ENCODE data around the gene KCNJ14.

KCNJ14 gene

DNA sequence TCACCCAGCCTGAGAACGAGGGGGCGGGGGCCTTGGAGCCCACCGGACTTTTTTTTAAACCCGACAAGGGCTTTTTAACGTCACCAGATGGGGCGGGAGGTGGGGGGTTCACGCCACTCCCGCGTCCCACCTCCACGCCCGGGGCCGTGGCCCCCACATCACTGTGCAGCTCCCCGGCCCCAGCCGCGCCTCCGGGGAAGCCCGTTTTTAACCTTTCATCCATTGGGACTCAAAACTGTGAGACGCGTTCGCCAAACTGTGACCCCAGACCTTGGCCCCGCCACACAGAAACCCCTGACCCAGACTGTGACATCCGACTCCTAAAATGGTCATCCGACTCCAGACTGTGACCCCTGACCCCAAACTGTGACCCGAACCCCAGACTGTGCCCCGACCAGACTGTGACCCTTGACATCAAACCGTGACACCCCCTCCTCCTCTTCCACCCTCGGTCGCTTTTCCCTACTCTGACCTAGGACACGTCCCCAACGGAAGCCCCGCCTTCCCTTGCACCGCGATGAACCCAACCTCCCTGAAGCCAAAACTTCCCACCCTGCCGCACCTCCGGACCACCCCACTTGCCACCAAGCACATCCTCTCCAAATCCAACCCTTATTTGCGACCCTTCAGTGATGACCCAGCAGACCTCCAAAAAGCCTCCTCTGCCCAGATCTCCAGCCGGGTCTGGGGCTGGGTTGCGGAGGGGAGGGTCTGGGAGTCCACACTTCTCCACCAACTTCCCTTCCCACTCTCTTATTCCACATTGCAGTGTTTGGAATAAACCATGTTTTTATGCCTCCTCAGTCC lies 11.0 kb upstream of the KCNJ14 start:
- peak overlapping the region; percentile 89 for H3K4me3 ChIP-seq (ENCODE audit: low read depth, low read length)
- DNase-seq (ENCODE audit: low read depth): no peak

- H3K4me3 ChIP-seq (ENCODE audit: low read depth, low read length): peak overlapping the region; percentile 89
- DNase-seq (ENCODE audit: low read depth): no peak
Measured at GRCh38 chr19:48444936-48445200, 10.5 kb upstream of the KCNJ14 start.

DNA sequence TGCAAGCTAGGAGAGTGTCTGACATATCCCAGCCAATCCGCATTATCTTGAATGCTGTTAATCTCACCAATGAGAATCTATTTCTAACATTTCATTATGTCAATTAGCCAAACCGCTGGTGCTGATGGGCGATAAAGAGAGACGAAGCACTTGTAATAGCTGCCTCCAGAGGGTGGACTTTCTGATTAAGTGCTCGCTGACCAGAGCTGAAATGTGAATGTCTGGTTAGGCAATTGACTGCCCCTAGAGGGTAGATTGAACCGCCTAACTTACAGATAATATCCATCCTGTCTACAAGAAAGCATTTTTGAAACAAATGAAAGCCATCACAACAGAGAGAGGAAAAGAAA lies 10.1 kb upstream of the KCNJ14 start:
- DNase-seq (ENCODE audit: low read depth): peak; percentile 85
- H3K4me3 ChIP-seq (ENCODE audit: low read depth, low read length): peak overlapping the region; percentile 89

- peak within 1 kb of the TSS; percentile 89 for H3K4me3 ChIP-seq (ENCODE audit: low read depth, low read length)
- DNase-seq (ENCODE audit: low read depth): peak; percentile 73
Measured at GRCh38 chr19:48445606-48446481, 9.5 kb upstream of the KCNJ14 start, which contains the start of gene GRWD1. GRWD1 (plus strand) TSS chr19:48445983; CDS start chr19:48446006, 23 bp downstream.

- H3K4me3 ChIP-seq (ENCODE audit: low read depth, low read length): peak overlapping the region; percentile 89
Measured at GRCh38 chr19:48446579-48446978, 8.8 kb upstream of the KCNJ14 start.

GRCh38 chr19:48448563-48448962 lies 6.8 kb upstream of the KCNJ14 start:
- H3K4me3 ChIP-seq (ENCODE audit: low read depth, low read length): no peak overlapping the region
- DNase-seq (ENCODE audit: low read depth): no peak

More at GRCh38 chr19:48446579-48446978, 8.8 kb upstream of the KCNJ14 start:
- no peak for DNase-seq (ENCODE audit: low read depth)

GRCh38 chr19:48450441-48450840 lies 4.9 kb upstream of the KCNJ14 start:
- no peak for DNase-seq (ENCODE audit: low read depth)
- no peak overlapping the region for H3K4me3 ChIP-seq (ENCODE audit: low read depth, low read length)

DNA sequence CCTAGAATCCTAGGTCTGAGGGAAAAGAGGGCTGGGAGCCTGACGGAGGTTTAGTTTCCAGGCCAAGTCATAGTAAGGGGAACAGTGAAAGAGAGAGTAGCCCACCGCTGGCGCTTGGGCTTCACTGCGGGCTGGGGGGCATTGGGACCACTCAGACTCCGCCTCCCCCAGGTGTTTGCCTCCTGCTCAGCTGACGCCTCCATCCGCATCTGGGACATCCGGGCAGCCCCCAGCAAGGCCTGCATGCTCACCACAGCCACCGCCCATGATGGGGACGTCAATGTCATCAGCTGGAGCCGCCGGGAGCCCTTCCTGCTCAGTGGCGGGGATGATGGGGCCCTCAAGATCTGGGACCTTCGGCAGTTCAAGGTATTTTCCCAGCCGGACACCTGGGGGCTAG lies 4.5 kb upstream of the KCNJ14 start:
- DNase-seq (ENCODE audit: low read depth): no peak
- no peak overlapping the region for H3K4me3 ChIP-seq (ENCODE audit: low read depth, low read length)

GRCh38 chr19:48451624-48452023 lies 3.8 kb upstream of the KCNJ14 start:
- H3K4me3 ChIP-seq (ENCODE audit: low read depth, low read length): no peak overlapping the region
- no peak for DNase-seq (ENCODE audit: low read depth)

- no peak for DNase-seq (ENCODE audit: low read depth)
- H3K4me3 ChIP-seq (ENCODE audit: low read depth, low read length): no peak overlapping the region
Measured at GRCh38 chr19:48452289-48453190, 2.8 kb upstream of the KCNJ14 start.

- no peak for DNase-seq (ENCODE audit: low read depth)
- H3K4me3 ChIP-seq (ENCODE audit: low read depth, low read length): no peak overlapping the region
Measured at GRCh38 chr19:48454150-48454730, 1.1 kb upstream of the KCNJ14 start.

- DNase-seq (ENCODE audit: low read depth): no peak
- H3K4me3 ChIP-seq (ENCODE audit: low read depth, low read length): no peak overlapping the region
Measured at GRCh38 chr19:48455908-48456562, 661 bp downstream of the KCNJ14 start.

- no peak for DNase-seq (ENCODE audit: low read depth)
- H3K4me3 ChIP-seq (ENCODE audit: low read depth, low read length): no peak overlapping the region
Measured at GRCh38 chr19:48456864-48457263, 1.5 kb downstream of the KCNJ14 start.

DNA sequence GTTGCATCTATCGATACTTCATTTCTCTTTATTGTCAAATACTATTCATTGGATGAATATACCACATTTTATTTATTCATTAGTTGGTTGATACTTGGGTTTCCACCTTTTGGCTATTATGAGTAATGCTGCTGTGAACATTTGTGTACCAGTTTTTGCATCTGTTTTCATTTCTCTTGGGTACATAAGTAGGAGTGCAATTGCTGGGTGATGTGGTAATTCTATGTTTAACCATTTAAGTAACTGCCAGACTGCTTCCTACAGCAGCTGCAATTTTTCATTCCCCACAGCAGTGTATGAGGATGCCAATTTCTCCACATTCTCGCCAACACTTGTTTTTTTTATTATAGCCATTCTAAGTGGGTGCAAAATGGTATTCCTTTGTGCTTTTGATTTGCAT lies 2.6 kb downstream of the KCNJ14 start:
- H3K4me3 ChIP-seq (ENCODE audit: low read depth, low read length): no peak overlapping the region
- no peak for DNase-seq (ENCODE audit: low read depth)

- H3K4me3 ChIP-seq (ENCODE audit: low read depth, low read length): no peak overlapping the region
- no peak for DNase-seq (ENCODE audit: low read depth)
Measured at GRCh38 chr19:48461651-48461981, 6.2 kb downstream of the KCNJ14 start.

GRCh38 chr19:48461982-48462655 lies 6.7 kb downstream of the KCNJ14 start:
- DNase-seq (ENCODE audit: low read depth): no peak
- H3K4me3 ChIP-seq (ENCODE audit: low read depth, low read length): no peak overlapping the region

- H3K4me3 ChIP-seq (ENCODE audit: low read depth, low read length): no peak overlapping the region
- DNase-seq (ENCODE audit: low read depth): no peak
Measured at GRCh38 chr19:48465215-48465614, 9.8 kb downstream of the KCNJ14 start.

DNA sequence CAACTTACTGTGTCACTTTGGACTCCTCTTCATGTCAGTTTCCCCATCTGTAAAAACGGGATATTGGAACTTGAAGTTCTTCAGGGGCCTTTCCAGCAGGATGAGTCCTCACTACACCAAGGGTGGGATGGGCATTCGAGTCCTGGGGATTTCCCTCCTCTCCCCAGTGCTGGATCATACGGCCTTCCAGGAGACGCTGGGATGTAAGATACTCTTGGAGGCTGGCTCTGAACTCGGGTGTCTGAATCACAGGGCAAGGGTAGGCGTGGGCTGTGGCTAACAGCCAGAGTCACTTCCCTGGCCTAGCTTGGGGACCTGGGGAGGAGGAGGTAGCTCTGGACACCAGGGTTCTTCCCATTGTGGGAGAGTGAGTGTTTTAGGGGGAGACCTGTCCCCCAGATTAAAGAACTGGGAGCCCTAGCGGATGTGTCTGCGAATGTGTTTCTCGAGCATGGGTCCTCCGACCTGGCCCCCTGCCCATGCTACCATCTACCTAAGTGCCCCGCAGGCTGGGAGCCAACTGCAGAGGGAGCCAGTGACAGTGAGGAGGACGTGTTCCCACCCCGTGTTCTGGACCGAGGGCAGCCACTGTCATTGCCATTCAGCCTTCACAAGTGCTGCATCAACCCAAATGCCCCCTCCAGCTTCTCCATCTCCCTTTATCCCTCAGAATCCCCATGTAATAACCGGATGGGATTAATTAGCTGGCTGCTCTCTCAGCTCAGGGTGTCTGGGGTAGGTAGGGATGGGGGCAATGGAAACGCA lies 11.4 kb downstream of the KCNJ14 start:
- H3K4me3 ChIP-seq (ENCODE audit: low read depth, low read length): no peak overlapping the region
- DNase-seq (ENCODE audit: low read depth): no peak

All from skeletal muscle cell (primary cell).